ENCODE data around the gene IPO13.

DNA sequence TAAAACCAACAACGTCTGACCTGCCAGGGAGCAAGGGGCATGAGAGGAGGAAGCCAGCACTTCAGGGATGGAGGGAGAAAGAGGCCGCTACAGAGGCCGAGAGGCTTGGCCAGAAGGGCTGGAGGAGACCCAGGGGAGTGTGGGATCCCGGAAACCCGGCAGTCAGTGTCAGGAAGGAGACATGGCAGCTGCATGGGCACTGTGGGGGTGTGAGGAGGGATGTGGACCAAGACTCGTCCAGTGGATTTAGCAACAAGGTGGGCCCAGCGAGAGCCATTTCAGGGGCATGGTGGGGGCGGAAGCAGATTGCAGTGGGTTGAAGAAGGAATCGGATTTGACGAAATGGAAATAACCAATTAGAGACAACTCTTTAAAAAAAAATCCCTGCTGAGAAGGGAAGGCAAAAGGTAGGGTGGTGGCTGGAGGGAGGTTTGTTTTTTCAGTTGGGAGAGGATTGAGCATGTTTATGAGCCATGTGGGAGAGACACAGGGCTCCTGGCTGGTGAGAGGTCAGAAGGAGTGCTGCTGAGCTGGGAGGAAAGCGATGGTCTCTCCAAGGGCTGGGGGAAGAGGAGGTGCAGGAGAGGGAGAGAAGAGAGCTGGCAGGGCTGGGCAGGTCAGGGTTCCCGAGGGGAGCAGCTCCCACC is 36.6 kb downstream of the IPO13 start:
- TF ChIP-seq, protein P1, sequence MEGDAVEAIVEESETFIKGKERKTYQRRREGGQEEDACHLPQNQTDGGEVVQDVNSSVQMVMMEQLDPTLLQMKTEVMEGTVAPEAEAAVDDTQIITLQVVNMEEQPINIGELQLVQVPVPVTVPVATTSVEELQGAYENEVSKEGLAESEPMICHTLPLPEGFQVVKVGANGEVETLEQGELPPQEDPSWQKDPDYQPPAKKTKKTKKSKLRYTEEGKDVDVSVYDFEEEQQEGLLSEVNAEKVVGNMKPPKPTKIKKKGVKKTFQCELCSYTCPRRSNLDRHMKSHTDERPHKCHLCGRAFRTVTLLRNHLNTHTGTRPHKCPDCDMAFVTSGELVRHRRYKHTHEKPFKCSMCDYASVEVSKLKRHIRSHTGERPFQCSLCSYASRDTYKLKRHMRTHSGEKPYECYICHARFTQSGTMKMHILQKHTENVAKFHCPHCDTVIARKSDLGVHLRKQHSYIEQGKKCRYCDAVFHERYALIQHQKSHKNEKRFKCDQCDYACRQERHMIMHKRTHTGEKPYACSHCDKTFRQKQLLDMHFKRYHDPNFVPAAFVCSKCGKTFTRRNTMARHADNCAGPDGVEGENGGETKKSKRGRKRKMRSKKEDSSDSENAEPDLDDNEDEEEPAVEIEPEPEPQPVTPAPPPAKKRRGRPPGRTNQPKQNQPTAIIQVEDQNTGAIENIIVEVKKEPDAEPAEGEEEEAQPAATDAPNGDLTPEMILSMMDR (IDR thresholded peaks at IDR 0.05; ENCODE audit: insufficient read depth, low read length, poor library complexity, severe bottlenecking): no peak
- no peak for TF ChIP-seq EZH2phosphoT487 (conservative IDR thresholded peaks at IDR 0.05; ENCODE audit: low read length)

Measured in SU-DHL-6 (cell line).